CD1c-positive myeloid dendritic cell (primary cell): ENCODE data around the gene ACRBP.
A peak's percentile ranks its signal among the peaks of the same experiment; 100 is the strongest.

Source experiments
- DNase-seq: peaks from one replicate; pipeline ENCODE4 v3.0.0-alpha.2; 2016; ENCODE audit errors: extremely low spot score

ACRBP gene

DNA sequence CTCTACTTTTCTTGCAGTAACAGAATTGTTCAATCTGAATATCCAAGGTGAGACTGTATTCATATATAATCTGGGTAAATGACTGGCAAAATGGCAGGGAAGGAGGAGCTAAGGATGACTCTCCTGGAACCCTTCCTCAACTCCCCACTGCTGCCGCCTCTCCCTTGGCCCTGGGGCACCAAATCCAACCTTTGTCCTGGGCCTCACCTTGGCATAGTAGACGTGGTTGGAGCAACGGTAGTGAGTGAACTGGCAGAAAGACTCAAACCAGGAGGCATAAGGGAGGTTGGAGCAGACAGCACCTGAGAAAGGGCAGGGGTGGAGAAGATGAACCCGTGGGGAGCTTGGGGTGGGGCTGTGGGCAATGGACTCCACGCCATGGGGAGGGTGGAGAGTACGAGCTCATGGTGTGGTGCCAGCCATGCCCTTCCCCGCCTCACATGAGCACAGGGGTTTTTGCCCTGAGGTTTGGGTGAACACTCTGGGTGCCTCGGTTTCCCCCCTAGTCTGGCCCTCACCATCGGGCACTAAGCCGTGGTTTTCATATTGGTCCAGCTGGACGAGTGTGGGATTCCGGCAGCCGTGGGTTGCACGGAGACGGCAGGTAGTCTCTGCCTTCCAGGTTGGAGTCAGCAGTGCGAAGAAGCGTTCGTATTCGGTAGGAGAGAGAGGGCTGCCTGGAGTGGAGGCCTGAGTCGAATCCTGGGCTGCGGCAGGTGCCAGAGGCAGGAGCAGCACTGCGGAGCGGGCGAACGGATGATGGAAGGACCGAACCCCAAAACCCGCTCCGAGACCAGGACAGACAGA, 753 bp downstream of the ACRBP start:
- DNase-seq = no peak

DNA sequence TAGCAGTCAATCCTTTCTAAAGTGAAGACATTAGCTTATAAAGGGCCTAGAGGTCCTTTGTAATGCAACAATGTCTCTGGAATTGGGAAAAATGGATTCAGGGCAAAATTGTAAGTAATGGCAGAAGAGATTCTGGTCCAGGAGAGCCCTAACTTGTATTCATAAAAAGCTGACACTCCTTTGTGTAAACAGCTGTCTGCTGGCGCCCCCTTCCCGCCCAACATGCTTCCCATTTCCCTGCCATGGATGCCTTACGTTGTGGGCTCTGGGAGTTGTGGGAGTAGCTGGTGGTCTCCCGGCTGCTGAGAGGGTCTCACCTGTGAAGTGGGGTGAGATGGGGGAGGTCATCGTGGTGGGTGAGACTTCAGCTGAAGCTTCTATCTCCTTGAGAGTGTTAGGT, 2.3 kb downstream of the ACRBP start:
- no peak for DNase-seq

DNA sequence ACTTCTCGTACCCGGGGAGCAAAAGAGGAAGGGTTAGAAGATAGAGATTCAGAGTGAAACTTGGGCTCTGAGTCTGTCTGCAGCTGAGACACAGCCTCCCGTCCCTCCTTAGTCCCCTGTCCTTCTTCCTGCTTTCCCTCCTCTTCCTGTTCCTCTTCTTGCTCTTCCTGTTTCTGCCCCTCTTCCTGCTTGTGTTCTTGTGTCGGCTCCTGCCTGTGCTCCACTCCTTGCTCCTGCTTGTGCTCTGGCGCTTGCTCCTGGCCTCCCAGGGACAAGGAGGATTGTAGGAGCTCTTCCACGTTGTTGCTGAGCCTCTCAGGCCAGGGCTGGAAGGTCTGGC, 3.0 kb downstream of the ACRBP start:
- DNase-seq = peak; percentile 93

DNA sequence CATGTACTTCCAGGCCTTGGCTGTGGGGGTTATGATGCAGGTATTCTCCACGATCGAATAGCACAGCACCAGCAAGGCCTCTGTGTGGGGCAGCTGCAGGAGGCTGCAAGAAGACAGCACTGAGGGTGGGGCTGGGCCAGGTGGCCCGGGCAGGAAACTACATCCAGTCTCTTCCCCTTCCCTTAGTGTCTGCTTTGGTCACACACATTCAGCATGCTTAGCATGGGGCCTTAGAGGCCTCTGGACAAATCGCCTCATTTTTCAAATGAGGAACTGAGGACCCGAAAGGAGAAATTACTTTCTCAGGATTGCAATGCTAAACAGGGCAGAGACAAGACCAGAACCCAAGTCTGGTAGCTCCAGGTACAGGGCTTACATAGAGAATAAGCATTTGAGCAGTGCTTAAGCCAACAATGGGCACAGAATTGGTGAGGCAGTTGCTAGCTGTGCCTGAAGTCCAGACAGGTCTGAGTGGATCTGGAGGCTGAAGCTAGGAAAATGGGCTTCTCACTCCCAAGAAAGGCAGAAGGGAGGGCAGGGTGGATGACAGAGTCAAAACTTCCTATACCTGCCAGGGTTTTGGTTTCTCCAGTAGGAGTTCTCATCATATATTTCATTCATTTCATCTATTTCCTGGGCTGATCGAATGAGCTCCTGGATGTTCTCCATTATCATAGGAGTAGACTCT, 3.5 kb downstream of the ACRBP start:
- peak; percentile 90 for DNase-seq

DNA sequence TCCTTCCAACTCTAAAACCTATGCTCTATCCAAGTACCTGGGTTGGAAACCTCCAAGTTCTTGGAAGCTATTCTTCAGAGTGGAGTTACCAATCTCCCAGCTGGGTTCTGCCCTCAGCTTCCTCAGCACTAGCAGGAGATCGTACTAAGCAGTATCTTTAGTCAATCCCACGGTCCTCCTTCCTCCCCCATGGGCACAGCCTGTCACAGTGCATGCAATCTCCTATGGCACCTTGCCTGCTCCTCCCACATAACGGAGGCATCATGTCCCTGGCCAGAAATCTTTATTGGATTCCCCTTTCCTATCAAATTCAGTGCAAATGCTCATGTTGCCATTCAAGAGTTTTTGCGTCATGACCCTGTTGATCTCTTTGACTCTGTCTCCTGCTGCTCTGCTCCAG, 6.1 kb downstream of the ACRBP start:
- DNase-seq = no peak

DNA sequence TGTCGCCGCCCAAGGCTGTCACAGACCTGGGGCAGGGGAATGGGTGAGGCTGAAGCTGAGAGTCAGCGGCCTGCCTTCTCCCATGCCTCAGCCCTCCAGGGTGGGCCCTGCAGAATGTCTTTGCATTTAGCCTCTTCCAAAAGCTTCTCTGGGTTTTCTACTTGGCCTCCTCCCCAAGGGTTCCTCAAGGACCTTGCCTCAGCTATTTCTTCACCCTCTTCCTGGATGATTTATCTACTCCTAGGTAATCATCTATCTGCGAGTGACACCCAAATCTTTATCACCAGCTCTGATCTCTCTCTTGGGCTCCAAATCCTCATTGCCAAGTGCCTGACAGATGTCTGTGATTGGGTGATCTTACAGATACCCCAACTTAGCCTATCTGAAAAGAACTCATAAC, 6.7 kb downstream of the ACRBP start:
- no peak for DNase-seq

DNA sequence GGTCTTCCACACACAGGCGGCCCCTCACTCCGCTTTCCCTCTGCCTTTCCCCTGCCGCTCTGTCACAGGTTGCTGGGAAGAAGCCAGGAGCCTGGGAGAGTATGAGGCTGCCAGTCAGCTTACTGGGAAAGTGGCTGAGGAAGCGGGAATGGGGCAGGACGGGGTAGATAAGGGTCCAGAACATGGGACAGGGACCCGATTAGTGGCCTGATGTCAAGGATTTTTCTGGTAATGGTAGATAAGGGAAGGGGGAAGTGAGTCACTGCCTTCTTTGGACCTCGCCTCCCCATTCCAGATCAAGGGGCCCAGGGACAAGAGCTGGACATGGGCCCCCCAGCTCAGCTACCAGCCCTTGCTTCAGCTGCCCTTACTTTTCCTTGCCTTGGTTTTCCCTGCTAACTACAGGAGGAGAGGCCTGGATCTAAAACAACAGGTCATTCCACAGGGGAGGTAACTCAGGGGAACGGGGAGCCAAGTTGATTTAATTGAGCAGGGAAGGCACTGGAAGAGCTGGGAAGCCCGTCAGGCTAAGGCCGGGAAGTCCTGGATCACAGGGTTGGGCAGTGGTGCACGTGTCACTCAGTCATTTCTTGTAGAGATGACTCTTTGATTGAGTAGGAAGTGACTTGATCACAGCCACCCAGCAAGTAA, 8.0 kb downstream of the ACRBP start:
- DNase-seq = peak; percentile 33

DNA sequence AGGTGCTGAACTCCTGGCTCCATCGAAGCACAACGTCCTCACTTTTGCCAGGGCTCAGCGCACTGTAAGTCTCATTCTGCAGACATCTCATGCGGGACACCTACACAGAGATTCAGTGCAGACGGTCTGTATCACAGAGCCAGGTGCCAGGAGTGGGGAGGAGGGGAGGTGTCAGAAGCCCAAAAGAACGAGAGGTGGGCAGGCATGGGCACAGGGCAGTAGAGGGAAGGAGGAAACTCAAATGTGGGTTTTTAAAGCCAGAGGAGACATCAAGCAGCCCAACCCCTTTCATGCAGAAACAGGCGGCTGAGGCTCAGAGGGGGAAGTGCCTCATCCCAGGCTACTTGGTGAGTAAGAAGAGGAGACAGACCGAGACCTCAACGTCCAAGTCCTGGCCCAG, 8.9 kb downstream of the ACRBP start:
- peak; percentile 74 for DNase-seq

DNA sequence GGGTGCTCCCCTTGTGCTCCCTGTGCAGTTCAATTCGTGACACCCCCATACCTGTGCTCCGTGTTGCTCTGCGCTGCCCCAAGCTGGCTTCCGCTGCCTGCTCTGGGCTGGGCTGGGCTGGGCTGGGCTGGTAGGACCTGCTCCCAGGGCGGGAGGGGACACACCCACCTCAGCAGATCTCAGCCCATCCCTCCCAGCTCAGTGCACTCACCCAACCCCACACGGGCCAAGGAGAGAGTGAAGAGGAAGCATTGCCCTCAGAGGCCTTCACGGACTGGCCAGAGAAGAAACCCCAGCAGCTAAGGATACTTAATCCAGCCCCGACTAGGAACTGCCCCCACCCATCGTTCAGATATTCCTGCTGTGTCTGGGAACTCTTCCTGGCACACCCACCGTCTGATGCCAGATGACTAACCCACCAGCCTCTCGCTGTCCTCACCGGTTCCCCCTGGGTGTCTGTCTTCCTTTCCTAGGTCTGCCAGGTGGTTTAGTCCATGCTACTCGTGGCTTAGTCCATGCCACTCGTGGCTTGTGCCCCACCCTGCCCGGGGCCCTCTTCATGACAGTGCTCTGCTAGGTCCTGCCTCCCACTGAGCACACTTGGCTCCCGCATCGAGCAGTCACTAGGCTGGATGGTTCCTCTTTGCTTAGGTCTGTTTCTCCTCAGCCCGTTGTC, 11.2 kb downstream of the ACRBP start, which contains the start of gene LPAR5:
TSS of gene LPAR5 (minus strand) at position 104 of the 676 bp plus-strand sequence. CDS start 14,711 bp downstream, outside the sequence.
- DNase-seq = peak; percentile 71

DNA sequence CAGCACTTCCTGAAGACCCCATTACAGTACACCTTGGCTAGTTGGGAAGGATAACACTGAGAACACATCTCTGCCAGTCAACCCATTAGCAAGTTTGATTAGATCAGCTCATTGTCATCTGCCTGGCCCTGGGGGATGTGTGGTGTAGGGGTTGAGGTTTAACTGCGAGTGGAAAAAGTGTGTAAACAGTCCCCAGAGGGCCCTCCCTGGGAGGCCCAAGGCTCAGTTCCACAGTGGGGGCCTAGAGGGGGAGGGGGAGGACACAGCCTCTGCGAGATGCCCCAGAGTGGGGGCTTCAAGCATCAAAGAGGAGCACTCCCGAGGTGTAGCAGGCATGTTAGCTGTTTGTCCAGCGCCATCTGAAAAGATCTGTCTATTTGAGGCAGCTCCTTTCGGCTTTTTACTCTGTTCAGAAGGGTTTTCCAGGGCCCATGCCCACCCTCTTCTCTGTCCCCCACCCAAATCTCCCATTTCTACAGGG, 11.8 kb downstream of the ACRBP start:
- no peak for DNase-seq

DNA sequence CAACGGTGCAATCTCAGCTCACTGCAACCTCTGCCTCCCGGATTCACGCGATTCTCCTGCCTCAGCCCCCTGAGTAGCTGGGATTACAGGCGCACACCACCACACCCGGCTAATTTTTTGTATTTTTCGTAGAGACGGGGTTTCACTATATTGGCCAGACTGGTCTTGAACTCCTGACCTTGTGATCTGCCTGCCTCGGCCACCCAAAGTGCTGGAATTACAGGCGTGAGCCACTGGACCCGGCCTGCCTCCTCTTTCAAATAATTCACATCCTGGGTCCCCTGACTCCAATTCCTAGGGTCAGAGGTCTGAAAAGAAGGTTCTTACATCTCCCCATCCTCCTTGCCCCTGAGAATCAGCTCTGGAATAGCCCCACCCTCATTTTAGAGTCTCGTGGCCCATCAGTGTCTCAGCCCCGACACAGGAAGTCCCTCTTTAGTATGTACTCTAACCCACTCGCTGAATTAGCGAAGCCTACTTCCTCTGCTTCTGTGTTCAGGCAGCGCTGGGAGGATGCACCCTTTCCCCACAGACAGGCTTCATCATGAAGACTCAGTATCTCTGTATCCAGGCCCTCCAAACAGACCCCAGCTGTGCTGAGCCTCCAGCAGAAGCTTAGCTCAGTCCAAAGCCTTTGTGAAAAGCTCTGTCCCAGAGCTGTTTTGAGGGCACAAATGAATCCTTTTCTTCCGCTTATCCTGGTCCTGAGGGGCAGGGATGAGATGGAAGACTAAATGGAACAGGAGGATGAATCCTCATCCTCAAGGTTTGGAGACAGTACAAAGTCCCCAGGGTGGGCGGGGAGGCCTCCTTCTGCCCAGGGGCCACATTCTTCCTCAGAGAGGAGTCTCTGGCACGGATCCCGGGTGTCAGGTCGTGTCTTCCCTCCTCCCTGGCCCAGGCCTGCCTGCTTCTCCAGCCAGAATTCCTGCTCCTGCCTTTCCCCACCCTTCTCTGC, 14.9 kb downstream of the ACRBP start:
- DNase-seq = peak; percentile 58

DNA sequence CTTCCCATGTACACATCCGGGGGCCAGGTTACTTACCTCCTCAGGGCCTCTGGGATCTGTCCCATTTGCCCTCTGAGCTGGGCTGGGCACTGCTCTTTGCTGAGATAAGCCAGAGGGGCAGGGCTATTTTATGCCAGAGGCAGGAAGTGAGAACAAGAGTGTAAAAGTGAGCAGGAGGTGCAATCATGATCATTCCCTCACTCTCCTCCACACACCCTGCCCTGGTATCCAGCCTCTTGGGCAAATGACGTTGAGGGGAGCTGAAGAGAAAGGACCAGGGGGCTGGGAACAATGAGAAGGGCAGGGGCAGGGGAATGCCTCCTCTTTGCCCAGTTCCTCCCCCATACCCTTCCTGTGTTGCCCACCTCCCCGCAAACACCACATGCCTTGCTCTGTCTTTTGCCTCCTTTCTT, 15.7 kb downstream of the ACRBP start:
- no peak for DNase-seq

DNA sequence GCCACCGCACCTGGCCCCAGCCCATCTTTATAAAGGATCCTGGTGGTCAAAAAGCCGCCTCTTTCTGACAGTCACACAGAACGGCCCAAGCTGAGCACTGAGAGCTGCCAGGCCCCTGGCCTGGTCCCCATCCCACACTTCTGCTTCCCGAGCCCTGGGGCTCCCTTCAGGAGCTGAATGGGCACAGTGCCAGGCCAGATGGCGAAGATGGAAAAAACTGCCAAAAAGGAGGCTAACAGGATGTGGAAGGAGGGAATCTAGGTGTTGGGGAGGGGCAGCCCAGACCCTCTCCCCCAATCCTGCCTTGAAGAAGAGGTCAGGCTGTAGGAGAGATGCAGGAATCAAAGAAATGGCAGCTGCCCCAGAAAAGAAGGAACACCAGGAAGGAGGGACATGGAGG, 16.5 kb downstream of the ACRBP start:
- no peak for DNase-seq

DNA sequence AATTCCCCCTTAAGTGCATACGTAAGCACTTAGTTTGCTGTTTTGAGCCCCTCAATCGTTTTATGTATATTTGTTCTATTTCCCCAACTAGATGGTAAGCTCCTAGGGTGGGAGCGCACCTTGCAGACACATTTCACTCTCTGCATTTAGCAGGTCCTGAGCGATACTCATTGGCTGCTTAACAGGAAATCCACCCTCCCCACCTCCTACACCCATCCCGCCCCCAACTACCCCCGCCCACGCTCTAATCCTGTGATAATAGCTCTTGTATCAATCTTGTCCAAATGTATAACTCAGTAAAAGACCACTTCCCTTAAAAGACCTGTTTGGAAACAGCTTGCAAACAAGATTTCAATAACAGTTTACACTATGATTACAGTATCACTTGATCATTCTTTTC, 19.6 kb downstream of the ACRBP start:
- DNase-seq = peak; percentile 40

DNA sequence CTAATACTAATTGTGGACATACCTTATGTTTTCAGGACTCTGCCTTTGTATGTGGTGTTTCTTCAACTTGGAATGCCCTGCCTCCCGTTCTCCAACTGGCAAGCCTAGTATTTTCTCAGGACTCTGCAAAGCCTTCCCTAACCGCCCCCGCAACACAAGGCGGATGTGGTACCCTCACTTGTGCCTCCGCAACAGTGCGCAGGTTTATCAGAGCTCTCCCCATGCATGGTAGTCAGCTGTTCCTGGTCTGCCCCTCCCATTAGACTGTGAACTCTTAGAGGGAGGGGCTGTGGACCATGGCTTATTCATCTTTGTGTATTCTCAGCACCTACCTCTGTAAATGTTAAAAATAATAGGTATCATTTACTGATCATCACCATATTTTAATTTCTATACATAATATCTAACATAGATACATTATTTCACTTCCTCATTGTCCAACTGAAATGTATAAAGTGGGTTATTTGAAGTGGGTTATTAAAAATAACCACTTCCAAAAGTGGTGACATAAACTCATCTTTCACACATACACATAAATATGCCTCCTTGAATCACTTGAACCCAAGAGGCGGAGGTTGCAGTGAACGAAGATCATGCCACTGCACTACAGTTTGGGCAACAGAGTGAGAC, 20.5 kb downstream of the ACRBP start:
- DNase-seq = no peak

DNA sequence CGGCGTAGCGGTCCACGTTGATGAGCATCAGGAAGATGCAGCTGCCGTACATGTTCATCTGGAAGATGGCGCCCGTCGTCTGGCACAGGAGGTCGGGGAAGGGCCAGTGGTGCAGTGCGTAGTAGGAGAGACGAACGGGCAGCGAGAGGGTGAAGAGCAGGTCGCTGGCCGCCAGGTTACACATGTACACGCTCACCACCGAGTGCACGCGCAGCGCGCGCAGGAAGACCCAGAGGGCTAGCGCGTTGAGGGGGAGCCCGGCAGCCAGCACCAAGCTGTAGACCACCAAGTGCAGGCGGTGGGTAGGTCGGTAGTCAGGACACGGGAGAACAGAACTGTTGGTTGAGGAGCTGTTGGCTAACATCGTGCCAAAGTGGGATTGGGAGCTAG, 26.4 kb downstream of the ACRBP start:
- DNase-seq = no peak

DNA sequence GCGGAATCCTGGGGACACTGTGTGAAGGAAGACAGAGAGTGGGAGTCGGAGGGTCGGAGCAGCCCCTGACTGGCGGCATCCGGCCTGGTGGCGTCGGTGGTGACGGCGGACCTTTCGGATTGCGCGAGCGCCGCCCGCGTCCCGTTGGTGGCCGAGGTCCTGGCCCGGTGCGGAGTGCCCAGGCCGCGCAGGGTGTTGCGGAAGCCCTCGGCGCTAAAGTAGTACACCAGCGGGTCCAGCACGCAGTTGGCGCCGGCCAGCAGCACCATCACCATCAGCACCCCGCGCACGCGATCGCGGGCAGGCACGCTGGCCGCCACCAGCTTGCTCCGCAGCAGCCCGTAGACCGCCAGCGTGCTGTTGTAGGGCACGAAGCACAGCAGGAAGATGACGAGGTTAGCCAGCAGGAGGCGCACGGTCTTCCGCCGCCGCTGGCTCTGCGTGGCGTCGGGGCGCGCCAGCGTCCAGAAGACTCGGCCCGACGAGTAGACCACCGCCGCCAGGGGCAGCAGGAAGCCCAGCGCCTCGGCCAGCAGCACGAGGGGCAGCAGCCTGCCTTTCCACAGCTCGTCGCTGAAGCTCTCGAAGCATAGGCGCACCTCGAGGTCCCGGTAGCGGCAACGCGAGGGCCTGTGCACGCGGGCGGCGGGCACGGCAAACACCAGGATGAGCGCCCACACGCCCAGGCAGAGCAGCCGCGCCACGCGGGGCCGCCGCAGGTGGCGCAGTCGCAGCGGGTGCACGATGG, 26.9 kb downstream of the ACRBP start:
- peak; percentile 82 for DNase-seq

DNA sequence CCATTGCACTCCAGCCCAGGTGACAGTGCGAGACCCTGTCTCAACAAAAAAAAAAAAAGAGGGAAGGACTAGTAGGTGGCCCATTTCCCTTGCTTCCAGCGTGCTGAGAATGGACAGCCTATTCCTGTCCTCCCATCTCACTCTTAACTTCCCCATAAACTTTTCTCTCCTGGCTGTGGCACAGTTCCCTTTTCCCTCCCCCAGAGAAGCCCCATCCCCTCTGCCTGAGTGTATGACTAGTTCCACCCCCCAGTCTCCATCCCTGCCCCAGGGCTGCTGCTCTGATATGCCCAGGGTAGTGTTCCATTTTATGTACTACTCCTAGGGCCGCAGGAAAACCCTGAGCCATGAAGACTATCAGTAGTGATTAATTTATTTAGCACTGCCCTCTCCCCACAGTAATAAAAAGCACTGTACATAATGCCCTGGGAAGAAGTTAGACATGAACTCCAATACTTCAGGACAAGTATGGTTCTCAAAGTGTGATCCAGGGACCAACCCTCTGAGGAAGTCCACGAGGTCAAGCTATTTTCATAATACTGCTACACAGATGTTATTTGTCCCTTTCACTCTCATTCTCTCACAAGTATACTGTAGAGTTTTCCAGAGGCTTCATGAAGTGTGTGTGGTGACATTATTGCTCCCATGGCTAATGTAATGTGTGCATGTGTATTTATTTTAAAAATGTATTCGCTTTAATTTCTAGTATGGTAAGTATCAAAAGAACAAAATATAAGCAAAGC, 28.6 kb downstream of the ACRBP start:
- peak; percentile 57 for DNase-seq

DNA sequence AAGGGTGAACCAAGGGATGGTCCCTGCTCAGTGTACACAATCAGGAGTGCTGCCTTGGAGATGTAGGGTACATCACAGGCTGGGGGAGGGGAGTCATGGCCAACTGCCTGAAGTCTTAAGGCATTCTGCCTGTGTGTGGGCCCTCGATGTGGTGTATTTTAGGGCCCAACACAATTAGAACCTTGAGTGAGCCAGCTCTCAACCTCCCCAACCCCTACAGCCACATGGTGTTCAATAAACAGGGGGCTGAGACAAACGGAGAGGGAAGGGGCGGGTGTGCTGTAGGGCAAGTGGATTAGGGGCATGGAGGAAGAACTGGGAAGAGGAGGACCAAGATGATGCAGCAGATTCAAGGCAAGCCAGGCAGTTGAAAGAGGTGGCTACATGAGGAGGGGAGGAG, 31.4 kb downstream of the ACRBP start:
- DNase-seq = no peak
